Activated CD8-positive, alpha-beta T cell treated with anti-CD3 and anti-CD28 coated beads for 36 hours (primary cell): Measurements from ENCODE around the gene EXOC7. TPM values are rescaled to one million over a fixed set of nuclear protein-coding genes. Genes with fewer than 3 reads are reported as not detected.

Experiments used
- ATAC-seq: fragments of 200-7000 bp; cut with Tn5 transposase; one replicate; pipeline ENCODE4 v1.10.0; 2021; ENCODE audit warnings: mild to moderate bottlenecking, moderate library complexity
- CTCF ChIA-PET: fragments of 350-600 bp; sonication (Branson Sonifier 250); formaldehyde crosslinking; loops from one replicate; lab custom pipeline; 2021; ENCODE audit warnings: antibody characterized with exemption; lab: Charles Lee
- POLR2A ChIA-PET: fragments of 350-600 bp; sonication (Branson Sonifier 250); formaldehyde crosslinking; loops from one replicate; lab custom pipeline; 2021; ENCODE audit warnings: antibody characterized with exemption; lab: Charles Lee
- DNase-seq: peaks from one replicate; pipeline ENCODE4 v3.0.0-alpha.2; 2020
- H3K27ac Mint-ChIP-seq: one replicate; pipeline ENCODE4 v1.8.0; 2021; ENCODE audit warnings: mild to moderate bottlenecking, mixed read lengths
- H3K27me3 Mint-ChIP-seq: one replicate; pipeline ENCODE4 v1.8.0; 2021; ENCODE audit warnings: mixed read lengths
- H3K36me3 Mint-ChIP-seq: one replicate; pipeline ENCODE4 v1.8.0; 2021; ENCODE audit warnings: low read depth, mixed read lengths
- H3K4me1 Mint-ChIP-seq: one replicate; pipeline ENCODE4 v1.8.0; 2021; ENCODE audit warnings: low read depth, mixed read lengths
- H3K4me3 Mint-ChIP-seq: one replicate; pipeline ENCODE4 v1.8.0; 2021; ENCODE audit warnings: mild to moderate bottlenecking, moderate library complexity, mixed read lengths
- H3K9me3 Mint-ChIP-seq: one replicate; pipeline ENCODE4 v1.8.0; 2021; ENCODE audit warnings: mixed read lengths
- intact Hi-C: fragments of 100-400 bp; cut with micrococcal nuclease; formaldehyde crosslinking; loops from one replicate; pipeline ENCODE4 v1.10.0; 2022
- total RNA-seq, 2 experiments: library from RNA; stranded (reverse); gene quantifications; one replicate each; pipeline ENCODE4 v1.2.3, GENCODE V29; 2021
- TF ChIP-seq, protein P1 (sequence below): fragments of 200-600 bp; IDR thresholded peaks from one replicate; pipeline ENCODE4 v1.8.0; 2022; ENCODE audit warnings: antibody characterized with exemption, mild to moderate bottlenecking

The EXOC7 gene
- total RNA-seq, 2 experiments from 2014 or later = 53.5 to 64.9 TPM

DNA sequence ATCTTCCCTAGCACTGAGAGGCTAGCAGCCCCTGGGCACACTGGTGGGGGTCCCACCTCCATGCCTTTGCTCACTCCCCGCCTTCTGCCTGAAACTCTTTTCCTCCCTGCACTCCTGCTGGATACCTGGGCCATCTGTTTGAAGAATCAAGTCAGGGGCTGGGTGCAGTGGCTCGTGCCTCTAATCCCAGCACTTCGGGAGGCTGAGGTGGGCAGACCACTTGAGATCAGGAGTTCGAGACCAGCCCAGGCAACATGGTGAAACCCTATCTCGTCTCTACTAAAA is 21.7 kb upstream of the EXOC7 start:
- H3K4me1 Mint-ChIP-seq = peaks cover 24% of the 10 kb centered on the region
- no peaks in the 10 kb centered on the region for H3K36me3 Mint-ChIP-seq
- H3K9me3 Mint-ChIP-seq = no peaks in the 10 kb centered on the region
- no peak overlapping the region for H3K4me3 Mint-ChIP-seq
- H3K27me3 Mint-ChIP-seq = no peaks in the 10 kb centered on the region
- intact Hi-C loops = no loop called here
- ChIA-PET POLR2A (interaction anchor here (1.6 to 7.8 kb wide), 4 partner anchors 55 to 149 kb away, joined by 4 to 83 read pairs (median 10); no protein-coding TSS in a partner anchor), CTCF (interaction anchor here (0.9 to 13.9 kb wide), 13 partner anchors 9 to 273 kb away, joined by 3 to 236 read pairs (median 5); partner anchors contain the start of gene UBALD2)
- ATAC-seq (no peak), DNase-seq (no peak)
- no peak overlapping the region for H3K27ac Mint-ChIP-seq
- TF ChIP-seq, protein P1, sequence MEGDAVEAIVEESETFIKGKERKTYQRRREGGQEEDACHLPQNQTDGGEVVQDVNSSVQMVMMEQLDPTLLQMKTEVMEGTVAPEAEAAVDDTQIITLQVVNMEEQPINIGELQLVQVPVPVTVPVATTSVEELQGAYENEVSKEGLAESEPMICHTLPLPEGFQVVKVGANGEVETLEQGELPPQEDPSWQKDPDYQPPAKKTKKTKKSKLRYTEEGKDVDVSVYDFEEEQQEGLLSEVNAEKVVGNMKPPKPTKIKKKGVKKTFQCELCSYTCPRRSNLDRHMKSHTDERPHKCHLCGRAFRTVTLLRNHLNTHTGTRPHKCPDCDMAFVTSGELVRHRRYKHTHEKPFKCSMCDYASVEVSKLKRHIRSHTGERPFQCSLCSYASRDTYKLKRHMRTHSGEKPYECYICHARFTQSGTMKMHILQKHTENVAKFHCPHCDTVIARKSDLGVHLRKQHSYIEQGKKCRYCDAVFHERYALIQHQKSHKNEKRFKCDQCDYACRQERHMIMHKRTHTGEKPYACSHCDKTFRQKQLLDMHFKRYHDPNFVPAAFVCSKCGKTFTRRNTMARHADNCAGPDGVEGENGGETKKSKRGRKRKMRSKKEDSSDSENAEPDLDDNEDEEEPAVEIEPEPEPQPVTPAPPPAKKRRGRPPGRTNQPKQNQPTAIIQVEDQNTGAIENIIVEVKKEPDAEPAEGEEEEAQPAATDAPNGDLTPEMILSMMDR = peak; percentile 13

DNA sequence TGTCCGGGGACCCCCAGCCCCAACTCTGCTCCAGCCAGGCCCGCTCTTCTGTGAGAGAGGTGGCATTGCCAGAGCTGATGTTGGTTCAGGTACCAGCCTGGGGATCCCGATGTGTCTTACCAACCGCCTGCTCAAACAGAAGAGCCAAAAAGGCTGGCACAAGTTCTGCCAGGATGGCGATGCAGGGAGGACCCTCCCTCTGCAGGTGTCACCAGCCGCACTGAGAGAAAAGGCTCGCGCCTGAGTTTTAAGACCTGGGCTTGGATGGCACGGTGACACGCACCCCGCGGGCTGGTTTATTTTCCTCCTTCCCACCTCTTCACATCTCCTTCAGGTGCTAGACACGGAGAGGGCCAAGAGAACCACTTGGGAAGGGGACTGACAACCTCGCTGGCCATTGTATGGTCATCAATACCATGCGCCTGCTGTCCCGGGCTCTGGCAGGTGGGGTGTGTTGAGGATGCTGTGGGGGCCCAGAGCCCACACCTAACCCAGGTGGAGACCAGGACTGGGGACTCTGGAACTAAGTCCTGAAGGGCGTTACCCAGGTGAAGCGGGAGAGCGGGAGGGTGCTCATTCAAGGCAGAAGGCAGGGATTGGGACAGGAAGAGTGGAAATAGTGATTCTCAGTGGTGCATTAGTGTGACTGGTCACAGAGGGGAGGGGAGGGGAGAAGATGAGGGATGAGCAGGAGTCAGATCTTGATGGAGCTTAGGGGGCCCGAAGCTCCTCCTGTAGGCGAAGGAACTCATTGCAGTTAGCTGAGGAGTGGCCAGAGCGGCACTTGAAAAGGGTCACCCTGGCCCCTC is 21.2 kb upstream of the EXOC7 start:
- DNase-seq (peak; percentile 51), ATAC-seq (no peak)
- POLR2A ChIA-PET = interaction anchor here (1.7 to 7.8 kb wide), 2 partner anchors 55 to 147 kb away, joined by 4 to 83 read pairs; no protein-coding TSS in a partner anchor
- H3K27me3 Mint-ChIP-seq = no peaks in the 10 kb centered on the region
- H3K27ac Mint-ChIP-seq = no peak overlapping the region
- TF ChIP-seq, protein P1 = peak; percentile 58
- H3K4me3 Mint-ChIP-seq = no peak overlapping the region
- no peaks in the 10 kb centered on the region for H3K9me3 Mint-ChIP-seq
- intact Hi-C loops = loop anchor here (5.0 kb wide), 1 partner anchor 58 kb away; no protein-coding TSS in a partner anchor
- no peaks in the 10 kb centered on the region for H3K36me3 Mint-ChIP-seq
- CTCF ChIA-PET = interaction anchor here (0.9 to 13.9 kb wide), 15 partner anchors 10 to 156 kb away, joined by 3 to 236 read pairs (median 5); partner anchors contain the start of gene UBALD2
- peaks cover 24% of the 10 kb centered on the region for H3K4me1 Mint-ChIP-seq

DNA sequence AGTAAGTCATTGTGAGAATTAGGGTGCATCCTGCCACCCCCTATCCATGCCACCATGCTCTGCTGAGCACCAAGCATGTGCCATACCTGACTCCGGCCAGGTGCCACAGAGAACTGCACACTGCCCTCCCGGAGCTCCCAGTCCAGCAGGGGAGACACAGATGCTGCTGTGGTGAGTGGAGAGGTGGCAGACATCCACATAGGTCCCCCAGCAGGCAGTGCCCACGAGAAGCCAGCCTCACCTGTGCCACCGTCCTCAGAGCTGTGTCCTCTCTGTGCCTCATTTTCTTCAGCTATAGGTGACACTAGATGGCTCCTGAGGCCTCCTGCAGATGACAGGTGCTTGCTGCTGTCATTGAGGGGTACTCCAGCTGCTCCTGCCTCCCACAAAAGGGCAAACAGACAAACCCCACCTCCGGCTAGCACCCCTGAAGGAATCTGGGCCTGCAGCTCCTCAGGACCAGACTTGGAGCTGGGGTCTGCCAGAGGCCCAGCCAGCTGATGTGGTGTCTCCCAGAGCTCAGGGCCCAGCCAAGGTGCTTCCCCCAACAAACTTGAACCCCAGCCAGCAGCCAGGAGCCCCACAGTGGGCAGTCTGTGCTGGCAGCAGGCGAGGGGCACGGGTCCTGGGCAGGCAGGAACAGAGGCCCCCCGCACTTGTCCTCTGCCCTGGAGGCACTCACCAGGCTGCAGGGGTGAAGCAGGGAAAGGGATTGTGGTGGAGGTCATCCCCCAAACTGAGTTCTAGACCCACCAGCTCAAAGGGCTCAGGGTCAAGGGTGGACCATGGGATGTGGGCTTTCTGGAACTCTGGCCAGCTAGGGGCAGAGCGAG is 20.4 kb upstream of the EXOC7 start:
- TF ChIP-seq, protein P1 = no peak
- ChIA-PET CTCF (interaction anchor here (0.9 to 13.9 kb wide), 10 partner anchors 52 to 274 kb away, joined by 3 to 236 read pairs (median 6); no protein-coding TSS in a partner anchor), POLR2A (interaction anchor here (1.2 to 7.8 kb wide), 3 partner anchors 58 to 156 kb away, joined by 3 to 83 read pairs (median 3); no protein-coding TSS in a partner anchor)
- ATAC-seq = no peak
- no peak overlapping the region for H3K4me3 Mint-ChIP-seq
- peak overlapping the region; percentile 35 for H3K27ac Mint-ChIP-seq
- no peak for DNase-seq
- H3K27me3 Mint-ChIP-seq = no peaks in the 10 kb centered on the region
- peaks cover 24% of the 10 kb centered on the region for H3K4me1 Mint-ChIP-seq
- intact Hi-C loops = loop anchor here (5.0 kb wide), 1 partner anchor 58 kb away; no protein-coding TSS in a partner anchor
- H3K36me3 Mint-ChIP-seq = no peaks in the 10 kb centered on the region
- H3K9me3 Mint-ChIP-seq = no peaks in the 10 kb centered on the region

DNA sequence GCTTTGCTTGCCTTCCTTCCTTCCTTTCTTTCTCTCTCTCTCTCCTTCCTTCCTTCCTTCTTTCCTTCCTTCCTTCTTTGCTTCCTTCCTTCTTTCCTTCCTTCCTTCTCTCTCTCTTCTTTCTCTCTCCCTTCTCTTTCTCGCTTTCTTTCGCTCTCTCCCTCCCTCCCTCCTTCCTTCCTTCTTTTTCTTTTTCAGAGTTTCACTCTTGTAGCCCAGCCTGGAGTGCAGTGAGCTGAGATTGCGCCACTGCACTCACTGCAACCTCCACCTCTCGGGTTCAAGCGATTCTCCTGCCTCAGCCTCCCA is 19.6 kb upstream of the EXOC7 start:
- POLR2A ChIA-PET = interaction anchor here (1.1 to 7.8 kb wide), 5 partner anchors 56 to 157 kb away, joined by 3 to 83 read pairs (median 5); no protein-coding TSS in a partner anchor
- H3K4me3 Mint-ChIP-seq = no peak overlapping the region
- H3K9me3 Mint-ChIP-seq = no peaks in the 10 kb centered on the region
- no peaks in the 10 kb centered on the region for H3K36me3 Mint-ChIP-seq
- ATAC-seq (no peak), DNase-seq (no peak)
- TF ChIP-seq, protein P1 = no peak
- H3K4me1 Mint-ChIP-seq = peaks cover 24% of the 10 kb centered on the region
- H3K27ac Mint-ChIP-seq = peak overlapping the region; percentile 12
- CTCF ChIA-PET = interaction anchor here (1.1 to 13.9 kb wide), 11 partner anchors 52 to 275 kb away, joined by 3 to 236 read pairs (median 6); no protein-coding TSS in a partner anchor
- intact Hi-C loops = loop anchor here (5.0 kb wide), 1 partner anchor 59 kb away; no protein-coding TSS in a partner anchor
- H3K27me3 Mint-ChIP-seq = no peaks in the 10 kb centered on the region
